HG03064 (cell line): ENCODE measurements around the gene ZNF385C.
"Not testable (repeated sequence)": the region's sequence is repeated elsewhere in the genome, so short reads cannot be mapped to it uniquely, and the experiment has no call there.

Experiments used
- ATAC-seq: cut with Tn5 transposase; IDR thresholded peaks from one replicate; pipeline ENCODE4 v1.9.1; 2021; ENCODE audit warnings: low read depth; ENCODE audit not compliant: unreplicated experiment

The ZNF385C gene, protein sequence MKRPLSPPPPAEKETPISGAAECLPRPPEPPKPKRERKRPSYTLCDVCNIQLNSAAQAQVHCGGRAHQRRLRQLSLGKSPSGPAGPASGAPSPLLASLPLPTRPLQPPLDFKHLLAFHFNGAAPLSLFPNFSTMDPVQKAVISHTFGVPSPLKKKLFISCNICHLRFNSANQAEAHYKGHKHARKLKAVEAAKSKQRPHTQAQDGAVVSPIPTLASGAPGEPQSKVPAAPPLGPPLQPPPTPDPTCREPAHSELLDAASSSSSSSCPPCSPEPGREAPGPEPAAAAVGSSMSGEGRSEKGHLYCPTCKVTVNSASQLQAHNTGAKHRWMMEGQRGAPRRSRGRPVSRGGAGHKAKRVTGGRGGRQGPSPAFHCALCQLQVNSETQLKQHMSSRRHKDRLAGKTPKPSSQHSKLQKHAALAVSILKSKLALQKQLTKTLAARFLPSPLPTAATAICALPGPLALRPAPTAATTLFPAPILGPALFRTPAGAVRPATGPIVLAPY

GRCh38 chr17:42097691-42098631, at the start of gene ZNF385C:
Gene ZNF385C, minus strand, starts transcription at chr17:42098473. Its CDS starts 35,417 bp downstream, at chr17:42063056.
- ATAC-seq: no peak

DNA sequence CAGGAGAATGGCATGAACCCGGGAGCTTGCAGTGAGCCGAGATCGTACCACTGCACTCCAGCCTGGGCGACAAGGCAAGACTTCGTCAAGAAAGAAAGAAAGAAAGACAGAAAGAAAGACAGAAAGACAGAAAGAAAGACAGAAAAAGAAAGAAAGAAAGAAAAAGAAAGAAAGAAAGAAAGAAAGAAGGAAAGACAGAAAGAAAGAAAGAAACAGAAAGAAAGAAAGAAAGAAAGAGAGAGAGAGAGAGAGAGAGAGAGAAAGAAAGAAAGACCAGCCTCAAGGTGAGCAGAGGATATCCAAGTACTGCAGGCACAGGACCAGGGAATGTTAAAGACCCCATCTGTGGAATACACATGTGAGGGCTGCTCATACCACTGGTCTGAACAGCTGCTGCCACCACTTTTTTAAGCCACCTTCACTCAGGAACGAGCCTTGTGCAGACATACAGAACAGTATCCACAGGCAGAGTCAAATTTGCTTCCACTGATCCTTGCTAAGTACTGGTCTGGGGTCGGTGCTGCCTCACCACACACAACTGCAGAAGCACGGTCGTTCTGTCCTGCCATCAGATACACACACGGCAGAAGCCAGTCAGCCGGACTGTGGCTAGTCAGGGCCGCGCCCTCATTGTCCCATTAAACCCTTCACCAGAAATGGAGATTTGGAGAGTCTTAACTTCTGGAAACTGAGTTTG, 48.8 kb upstream of the ZNF385C start:
- no peak for ATAC-seq

- not testable (repeated sequence) for ATAC-seq
These were observed 44.9 kb upstream of the ZNF385C start for GRCh38 chr17:42143138-42143537.

GRCh38 chr17:42142371-42142896, 44.2 kb upstream of the ZNF385C start:
- no peak for ATAC-seq

DNA sequence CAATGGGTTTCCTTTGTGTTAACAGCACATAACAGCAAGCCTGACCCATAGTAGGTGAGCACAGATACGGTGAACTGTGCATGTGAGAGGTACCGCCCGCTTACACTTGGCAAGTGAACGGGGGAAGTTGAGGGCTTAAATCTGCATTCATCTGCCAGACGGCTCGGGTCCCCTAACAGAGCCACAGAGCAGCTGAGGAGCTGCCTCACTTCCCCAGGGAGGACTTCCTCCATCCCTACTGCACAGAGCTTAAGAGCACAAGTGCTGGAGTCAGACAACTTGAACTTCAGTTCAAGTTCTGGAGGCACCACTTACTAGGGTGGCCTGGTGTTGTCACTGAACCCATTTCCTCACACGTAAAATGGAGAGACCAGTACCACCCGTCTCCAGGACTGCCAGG, 43.1 kb upstream of the ZNF385C start:
- no peak for ATAC-seq

- ATAC-seq: not testable (repeated sequence)
These were observed 42.4 kb upstream of the ZNF385C start for GRCh38 chr17:42140690-42141089.

GRCh38 chr17:42138749-42139492, 40.6 kb upstream of the ZNF385C start:
- ATAC-seq: no peak

DNA sequence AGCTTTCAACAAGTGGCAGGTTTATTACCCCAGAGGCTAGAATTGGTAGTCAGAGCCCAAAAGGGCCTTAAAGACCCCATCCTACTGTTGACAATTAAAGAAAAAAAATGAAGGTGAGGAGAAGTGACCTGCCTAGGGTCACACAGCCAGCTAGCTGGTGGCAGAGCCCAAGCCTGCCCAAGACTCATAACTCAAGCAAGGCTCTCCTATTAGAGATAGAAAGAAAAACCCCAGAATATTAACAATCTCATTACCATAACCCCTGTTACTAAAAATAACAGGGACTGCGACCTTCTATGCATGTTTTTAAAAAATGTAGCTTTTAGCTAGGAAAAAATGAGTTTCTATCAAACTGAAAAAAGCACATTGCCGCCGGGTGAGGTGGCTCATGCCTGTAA, 38.4 kb upstream of the ZNF385C start:
- ATAC-seq: no peak

- no peak for ATAC-seq
These were observed 37.7 kb upstream of the ZNF385C start for GRCh38 chr17:42135664-42136653.

DNA sequence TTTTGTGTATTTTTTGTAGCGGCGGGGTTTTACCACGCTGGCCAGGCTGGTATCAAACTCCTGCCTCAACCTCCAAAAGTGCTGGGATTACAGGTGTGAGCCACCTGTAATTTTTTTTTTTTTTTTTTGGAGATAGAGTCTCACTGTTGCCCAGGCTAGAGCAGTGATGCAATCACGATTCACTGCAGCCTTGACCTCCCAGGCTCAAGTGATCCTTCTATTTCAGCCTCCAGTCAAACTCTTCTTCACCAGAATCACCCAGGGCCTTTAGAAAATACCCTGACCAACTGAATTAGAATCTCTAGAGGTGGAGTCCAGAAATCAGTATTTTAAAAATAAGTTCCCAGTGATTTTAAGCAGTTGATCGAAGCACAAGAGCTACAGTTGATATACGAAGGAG, 36.9 kb upstream of the ZNF385C start:
- ATAC-seq: no peak

- peak; percentile 59 for ATAC-seq
These were observed 35.3 kb upstream of the ZNF385C start for GRCh38 chr17:42133461-42134041.

DNA sequence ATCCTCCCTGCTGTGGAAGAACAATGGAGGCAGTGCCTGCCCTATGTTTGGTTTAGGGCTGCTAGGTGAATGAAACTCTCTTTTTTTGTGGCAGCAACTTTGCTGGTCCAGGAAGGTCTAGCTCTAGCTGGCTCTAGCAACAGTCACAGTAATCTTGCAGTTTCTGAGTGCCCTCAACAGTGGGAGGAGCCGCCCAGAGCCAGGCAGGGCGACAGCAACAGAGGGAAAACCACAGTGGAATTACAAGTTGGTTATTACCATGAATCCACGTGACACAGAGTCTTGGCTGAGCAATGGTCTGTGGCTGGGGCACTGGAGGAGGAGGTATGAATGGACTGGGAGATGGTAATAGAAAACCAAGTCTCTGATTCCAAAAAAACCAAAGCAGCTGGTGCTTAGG, 34.7 kb upstream of the ZNF385C start:
- peak; percentile 32 for ATAC-seq

- no peak for ATAC-seq
These were observed 33.7 kb upstream of the ZNF385C start for GRCh38 chr17:42131981-42132432.

DNA sequence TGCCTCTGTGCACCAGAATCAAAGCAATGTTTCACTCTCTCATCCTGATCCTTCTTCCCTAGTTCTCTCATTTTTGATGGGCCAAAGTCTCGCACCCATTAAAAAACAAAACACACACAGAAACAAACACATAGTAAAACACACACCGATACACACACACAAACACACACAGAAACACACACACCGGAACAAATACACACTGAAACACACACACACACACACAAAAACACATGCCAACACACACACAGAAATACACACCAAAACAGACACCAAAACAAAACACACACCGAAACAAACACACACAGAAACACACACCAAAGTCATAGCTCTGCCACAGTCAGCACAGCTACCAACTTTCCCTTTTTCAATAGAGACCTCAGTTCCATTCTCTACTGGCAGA, 33.0 kb upstream of the ZNF385C start:
- no peak for ATAC-seq

DNA sequence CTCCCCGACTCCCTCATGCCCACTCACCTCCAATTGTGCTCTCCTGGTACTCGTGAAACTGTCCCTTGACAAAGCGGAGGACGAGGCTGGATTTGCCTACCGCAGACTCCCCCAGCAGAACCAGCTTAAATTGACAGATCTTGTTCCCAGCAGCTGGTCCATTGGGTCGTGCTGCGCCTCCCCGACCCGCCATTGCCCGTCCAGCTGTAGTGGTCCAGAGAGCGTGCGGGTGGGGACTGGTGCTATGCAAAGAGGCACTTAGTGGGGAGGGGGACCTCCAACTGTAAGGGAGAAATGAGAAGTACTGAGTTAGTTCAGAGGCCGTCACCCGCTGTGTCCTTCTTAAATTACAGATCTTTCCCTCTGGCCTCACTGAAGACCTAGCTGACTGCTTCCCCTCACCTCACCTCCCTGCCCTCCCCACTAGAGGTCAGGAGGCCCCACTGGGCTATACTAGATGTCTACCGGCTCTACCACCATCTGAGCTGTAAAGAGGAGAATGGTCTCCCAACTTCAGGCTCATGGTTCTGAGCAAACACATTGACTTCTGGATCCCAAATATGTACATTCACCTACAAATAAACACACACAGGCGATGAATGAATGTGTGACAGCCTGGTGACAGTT, 32.1 kb upstream of the ZNF385C start:
- no peak for ATAC-seq

DNA sequence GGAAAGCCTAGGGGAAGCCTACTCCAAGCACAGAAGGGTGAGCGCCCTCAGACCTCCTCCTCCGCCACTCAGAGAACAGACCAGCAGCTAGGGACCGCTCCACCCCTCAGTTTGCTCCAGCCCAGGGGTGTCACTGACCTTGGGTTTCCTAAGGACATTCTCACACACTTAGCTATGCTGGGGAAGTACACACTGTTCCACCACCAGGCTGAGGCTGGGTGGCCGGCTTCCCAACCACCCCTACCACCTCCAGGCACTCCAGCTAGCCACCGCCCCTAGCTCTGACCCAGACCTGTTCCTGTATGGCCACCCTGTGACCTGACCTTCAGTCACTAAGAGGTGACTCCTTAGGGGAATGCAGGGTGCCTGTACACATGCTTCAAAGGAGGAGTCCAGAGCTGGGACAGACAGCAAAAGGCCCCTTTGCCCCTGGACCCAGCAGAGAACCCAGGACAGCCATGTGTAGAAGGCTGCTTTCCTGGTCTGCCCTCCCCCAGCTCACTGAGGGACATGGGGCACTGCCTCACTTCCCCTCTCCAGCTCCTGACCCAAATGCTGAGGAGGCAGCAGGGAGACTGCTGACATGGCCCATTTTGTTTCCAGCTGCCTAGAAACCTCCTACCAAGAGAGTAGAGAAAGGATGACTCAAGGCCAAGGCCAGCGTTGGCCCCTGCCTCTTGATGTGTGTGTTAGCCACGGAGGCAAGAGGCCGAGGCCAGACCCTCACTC, 31.0 kb upstream of the ZNF385C start:
- no peak for ATAC-seq

DNA sequence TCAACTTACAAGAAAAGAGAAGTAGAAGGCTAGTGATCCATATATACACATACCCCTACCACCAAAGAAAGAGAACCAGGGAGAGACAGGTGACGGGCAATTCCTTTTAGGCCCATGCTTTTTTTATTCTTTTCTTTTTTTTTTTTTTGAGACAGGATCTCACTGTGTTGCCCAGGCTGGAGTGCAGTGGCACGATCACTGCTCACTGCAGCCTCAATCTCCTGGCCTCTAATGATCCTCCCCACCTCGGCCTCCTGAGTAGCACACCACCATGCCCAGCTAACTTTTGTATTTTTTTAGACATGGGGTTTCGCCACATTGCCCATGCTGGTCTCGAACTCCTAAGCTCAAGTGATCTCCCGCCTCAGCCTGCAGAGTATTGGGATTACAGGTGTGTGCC, 29.1 kb upstream of the ZNF385C start:
- no peak for ATAC-seq
